ENCODE results near the gene AK5.

DNA sequence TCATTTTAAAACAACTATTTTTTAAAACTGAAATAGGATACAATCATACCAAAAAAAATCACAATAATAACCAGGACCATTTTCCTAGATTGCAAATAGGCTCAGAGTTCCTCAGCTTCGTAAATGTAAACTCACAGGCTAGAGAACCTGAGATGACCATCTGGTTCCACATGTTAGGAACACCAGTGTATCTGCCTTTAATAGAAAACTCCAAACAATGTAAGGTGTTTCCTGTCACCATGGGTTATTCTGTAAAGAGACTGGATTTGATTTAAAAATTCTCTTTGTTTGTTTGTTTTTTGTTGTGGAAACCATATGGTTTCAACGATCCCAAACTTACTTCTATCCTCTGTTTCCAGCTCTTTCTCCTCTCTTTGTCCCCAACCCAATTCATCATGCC is 203.1 kb downstream of the AK5 start:
- TF ChIP-seq, protein P1, sequence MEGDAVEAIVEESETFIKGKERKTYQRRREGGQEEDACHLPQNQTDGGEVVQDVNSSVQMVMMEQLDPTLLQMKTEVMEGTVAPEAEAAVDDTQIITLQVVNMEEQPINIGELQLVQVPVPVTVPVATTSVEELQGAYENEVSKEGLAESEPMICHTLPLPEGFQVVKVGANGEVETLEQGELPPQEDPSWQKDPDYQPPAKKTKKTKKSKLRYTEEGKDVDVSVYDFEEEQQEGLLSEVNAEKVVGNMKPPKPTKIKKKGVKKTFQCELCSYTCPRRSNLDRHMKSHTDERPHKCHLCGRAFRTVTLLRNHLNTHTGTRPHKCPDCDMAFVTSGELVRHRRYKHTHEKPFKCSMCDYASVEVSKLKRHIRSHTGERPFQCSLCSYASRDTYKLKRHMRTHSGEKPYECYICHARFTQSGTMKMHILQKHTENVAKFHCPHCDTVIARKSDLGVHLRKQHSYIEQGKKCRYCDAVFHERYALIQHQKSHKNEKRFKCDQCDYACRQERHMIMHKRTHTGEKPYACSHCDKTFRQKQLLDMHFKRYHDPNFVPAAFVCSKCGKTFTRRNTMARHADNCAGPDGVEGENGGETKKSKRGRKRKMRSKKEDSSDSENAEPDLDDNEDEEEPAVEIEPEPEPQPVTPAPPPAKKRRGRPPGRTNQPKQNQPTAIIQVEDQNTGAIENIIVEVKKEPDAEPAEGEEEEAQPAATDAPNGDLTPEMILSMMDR (IDR thresholded peaks at IDR 0.05): no peak
- TF ChIP-seq POLR2A (IDR thresholded peaks at IDR 0.05): no peak

All from tibial nerve (tissue), 3 donors.